Tibial nerve (tissue), 4 donors: ENCODE measurements around the gene GHR.

Experiments used
- EP300 ChIP-seq, 2 donors: sonication (generic); formaldehyde crosslinking; IDR thresholded peaks; one replicate each; pipeline ENCODE4 v1.6.1; 2017; ENCODE audit warnings: antibody characterized with exemption in 2 of 2, mild to moderate bottlenecking in 1 of 2
- POLR2A ChIP-seq, 2 donors: fragments of 450-650 bp; IDR thresholded peaks; one replicate each; pipeline ENCODE4 v1.6.1; 2017; ENCODE audit warnings: antibody characterized with exemption in 2 of 2, mild to moderate bottlenecking in 2 of 2, moderate library complexity in 2 of 2
- TF ChIP-seq, protein P1 (sequence below), 5 experiments: fragments of 200-600 bp in 3 of 5; fragments of 450-650 bp in 2 of 5; sonication (generic) in 3 of 5; IDR thresholded peaks; one replicate each; pipeline ENCODE4 v1.5.1; 2016 to 2019; ENCODE audit warnings: antibody characterized with exemption in 5 of 5, mild to moderate bottlenecking in 3 of 5, moderate library complexity in 2 of 5

DNA sequence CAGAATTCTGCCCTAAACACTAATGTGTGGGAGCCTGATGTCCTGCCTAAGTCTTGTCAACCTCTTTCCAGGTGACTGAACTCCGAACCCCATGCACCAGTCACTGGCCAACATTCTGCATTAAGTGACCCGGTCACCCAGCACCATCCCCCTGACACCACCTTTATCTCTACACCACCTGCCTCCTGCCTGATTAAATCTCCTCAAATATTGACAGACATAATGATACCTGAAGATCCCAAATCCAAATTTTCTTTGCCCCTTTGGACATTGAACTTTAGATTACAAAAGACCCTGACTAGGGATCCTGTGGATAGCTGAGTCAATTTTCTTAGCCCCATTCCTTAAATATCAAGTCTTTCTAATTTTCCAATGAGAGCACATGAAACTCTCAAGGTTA, 150.1 kb downstream of the GHR start:
- TF ChIP-seq, protein P1, sequence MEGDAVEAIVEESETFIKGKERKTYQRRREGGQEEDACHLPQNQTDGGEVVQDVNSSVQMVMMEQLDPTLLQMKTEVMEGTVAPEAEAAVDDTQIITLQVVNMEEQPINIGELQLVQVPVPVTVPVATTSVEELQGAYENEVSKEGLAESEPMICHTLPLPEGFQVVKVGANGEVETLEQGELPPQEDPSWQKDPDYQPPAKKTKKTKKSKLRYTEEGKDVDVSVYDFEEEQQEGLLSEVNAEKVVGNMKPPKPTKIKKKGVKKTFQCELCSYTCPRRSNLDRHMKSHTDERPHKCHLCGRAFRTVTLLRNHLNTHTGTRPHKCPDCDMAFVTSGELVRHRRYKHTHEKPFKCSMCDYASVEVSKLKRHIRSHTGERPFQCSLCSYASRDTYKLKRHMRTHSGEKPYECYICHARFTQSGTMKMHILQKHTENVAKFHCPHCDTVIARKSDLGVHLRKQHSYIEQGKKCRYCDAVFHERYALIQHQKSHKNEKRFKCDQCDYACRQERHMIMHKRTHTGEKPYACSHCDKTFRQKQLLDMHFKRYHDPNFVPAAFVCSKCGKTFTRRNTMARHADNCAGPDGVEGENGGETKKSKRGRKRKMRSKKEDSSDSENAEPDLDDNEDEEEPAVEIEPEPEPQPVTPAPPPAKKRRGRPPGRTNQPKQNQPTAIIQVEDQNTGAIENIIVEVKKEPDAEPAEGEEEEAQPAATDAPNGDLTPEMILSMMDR (IDR thresholded peaks at IDR 0.05), result no peak
- TF ChIP-seq EP300 (IDR thresholded peaks at IDR 0.05) (no peak), POLR2A (IDR thresholded peaks at IDR 0.05) (no peak)
